Hair follicular keratinocyte (primary cell): ENCODE data around the gene PRDM9. TPM values are rescaled to one million over a fixed set of nuclear protein-coding genes. Genes with fewer than 3 reads are reported as not detected.

Source experiments
- total RNA-seq: library from RNA; depleted of rRNA; stranded (reverse); fragments of >200 nt; gene quantifications from 2 replicates; pipeline ENCODE4 v1.2.3, GENCODE V29; 2015

The PRDM9 gene
- total RNA-seq = not detected in 2 replicates

DNA sequence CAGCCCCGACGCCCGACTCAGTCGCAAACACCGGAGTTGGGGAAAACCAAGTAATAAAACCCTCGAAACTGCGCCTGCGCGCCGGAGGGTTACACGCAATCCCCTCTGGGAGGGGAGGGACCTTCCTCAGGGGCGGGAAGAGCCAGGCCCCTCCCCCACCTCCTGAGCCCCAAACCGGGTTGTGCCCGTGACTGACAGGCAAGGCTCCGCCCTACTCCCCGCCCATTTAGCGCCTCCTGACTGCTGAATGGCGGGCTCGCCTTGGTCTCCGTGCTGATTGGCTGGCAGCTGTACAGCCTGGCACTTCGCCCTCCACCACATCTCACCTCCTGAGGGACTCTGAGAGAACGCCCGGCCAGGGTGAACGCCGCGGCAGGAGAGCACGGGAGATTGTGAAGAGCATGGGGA is at the start of gene PRDM9:
PRDM9 (plus strand) TSS at position 332 of the 408 bp plus-strand sequence. CDS start 1,425 bp downstream, outside the sequence.

